GM06990 (cell line): ENCODE results near the gene EIF4G3.
"Not testable (repeated sequence)": the region's sequence is repeated elsewhere in the genome, so short reads cannot be mapped to it uniquely, and the experiment has no call there.

ENCODE experiments used
- DNase-seq: peaks from one replicate; pipeline ENCODE4 v3.0.0-alpha.2; 2011; ENCODE audit not compliant: insufficient read length; ENCODE audit errors: extremely low read depth
- H3K27me3 ChIP-seq: replicated peaks from 2 replicates; pipeline ENCODE4 v1.6.0; 2011; ENCODE audit warnings: low read length; ENCODE audit not compliant: control insufficient read depth, insufficient read depth
- H3K36me3 ChIP-seq: 2 replicates; pipeline ENCODE4 v1.5.1; 2011; ENCODE audit warnings: low read length; ENCODE audit not compliant: control insufficient read depth, insufficient read depth
- H3K4me3 ChIP-seq: replicated peaks from 2 replicates; pipeline ENCODE4 v1.5.1; 2011; ENCODE audit warnings: low read depth, mild to moderate bottlenecking, control low read depth, low read length
- TF ChIP-seq, protein P1 (sequence below): IDR thresholded peaks from 2 replicates; pipeline ENCODE4 v1.5.1; 2011; ENCODE audit warnings: low read length, control low read depth, mild to moderate bottlenecking, inconsistent platforms; ENCODE audit not compliant: insufficient read depth, poor library complexity, severe bottlenecking

Gene EIF4G3

DNA sequence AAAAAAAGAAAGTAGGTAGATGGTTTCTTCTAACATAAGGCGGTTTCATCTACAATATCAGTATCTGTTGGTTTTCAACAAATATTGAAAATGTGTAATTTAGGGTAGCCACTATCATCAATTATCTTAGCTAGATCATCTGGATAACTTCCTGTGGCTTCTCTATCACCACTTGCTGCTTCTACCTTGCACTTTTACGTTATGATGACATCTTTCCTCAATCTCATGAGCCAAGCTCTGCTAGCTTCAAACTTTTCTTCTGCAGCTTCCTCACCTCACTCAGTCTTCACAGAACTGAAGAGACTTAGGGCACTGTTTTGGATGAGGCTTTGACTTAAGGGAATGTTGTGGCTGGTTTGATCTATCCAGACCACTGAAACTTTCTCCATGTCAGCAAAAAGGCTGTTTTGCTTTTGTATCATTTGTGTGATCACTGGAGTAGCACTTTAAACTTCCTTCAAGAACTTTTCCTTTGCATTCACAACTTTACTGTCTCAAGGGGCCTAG, 244.7 kb downstream of the EIF4G3 start:
- TF ChIP-seq, protein P1, sequence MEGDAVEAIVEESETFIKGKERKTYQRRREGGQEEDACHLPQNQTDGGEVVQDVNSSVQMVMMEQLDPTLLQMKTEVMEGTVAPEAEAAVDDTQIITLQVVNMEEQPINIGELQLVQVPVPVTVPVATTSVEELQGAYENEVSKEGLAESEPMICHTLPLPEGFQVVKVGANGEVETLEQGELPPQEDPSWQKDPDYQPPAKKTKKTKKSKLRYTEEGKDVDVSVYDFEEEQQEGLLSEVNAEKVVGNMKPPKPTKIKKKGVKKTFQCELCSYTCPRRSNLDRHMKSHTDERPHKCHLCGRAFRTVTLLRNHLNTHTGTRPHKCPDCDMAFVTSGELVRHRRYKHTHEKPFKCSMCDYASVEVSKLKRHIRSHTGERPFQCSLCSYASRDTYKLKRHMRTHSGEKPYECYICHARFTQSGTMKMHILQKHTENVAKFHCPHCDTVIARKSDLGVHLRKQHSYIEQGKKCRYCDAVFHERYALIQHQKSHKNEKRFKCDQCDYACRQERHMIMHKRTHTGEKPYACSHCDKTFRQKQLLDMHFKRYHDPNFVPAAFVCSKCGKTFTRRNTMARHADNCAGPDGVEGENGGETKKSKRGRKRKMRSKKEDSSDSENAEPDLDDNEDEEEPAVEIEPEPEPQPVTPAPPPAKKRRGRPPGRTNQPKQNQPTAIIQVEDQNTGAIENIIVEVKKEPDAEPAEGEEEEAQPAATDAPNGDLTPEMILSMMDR, result no peak
- Histone ChIP-seq H3K4me3 (no peak overlapping the region), H3K36me3 (no peaks in the 10 kb centered on the region), H3K27me3 (no peaks in the 10 kb centered on the region)
- no peak for DNase-seq

DNA sequence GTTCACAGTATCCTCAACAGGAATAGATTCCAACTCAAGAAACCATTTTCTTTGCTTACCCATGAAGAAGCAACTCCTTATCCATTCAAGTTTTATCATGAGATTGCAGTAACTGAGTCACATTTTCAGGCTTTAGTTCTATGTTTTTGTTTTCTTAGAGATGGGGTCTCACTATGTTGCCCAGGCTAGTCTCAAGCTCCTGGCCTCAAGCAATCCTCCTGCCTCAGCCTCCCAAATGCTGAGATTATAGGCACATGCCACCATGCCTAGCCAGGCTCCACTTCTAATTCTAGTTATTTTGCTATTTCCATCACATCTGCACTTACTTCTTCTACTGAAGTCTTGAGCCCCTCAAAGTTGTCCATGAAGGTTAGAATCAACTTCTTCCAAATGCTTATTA, 246.3 kb downstream of the EIF4G3 start:
- Histone ChIP-seq H3K4me3 (no peak overlapping the region), H3K27me3 (no peaks in the 10 kb centered on the region), H3K36me3 (no peaks in the 10 kb centered on the region)
- TF ChIP-seq, protein P1, result no peak
- no peak for DNase-seq

DNA sequence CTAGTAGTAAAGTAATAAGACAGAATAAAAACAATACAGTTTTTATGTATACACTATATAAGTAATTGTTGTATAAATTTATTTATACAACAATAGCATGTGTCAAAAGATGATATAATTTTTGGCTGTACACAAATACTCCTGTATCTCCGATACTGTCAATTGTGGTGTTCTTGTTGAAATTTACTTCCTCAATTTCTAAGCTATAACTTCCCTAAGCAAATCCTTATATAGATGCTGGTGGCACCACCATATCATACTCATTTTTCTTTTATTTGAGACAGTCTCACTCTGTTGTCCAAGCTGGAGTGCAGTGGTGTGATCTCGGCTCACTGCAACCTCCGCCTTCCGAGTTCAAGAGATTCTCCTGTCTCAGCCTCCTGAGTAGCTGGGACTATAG, 248.6 kb downstream of the EIF4G3 start:
- H3K36me3 ChIP-seq, result no peaks in the 10 kb centered on the region
- TF ChIP-seq, protein P1, result no peak
- H3K4me3 ChIP-seq, result no peak overlapping the region
- no peaks in the 10 kb centered on the region for H3K27me3 ChIP-seq
- DNase-seq, result no peak

DNA sequence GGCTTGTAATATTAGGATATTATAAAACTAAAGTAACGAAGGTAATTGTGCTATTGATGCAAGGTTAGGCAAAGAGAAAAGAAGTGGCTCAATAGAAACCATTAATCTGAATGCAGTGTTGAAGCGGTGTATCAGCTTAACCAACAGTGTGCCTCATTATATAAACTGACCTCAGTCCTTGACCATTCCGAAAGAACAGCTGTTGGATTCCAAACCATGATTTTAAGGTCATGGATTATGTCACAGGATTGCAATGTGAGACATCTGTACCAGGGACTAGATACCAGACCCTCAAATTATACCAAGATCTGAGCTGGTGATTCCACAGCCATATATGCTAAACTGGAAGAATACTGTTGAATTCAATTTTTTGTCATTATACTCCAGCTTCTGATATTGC, 255.4 kb downstream of the EIF4G3 start:
- no peaks in the 10 kb centered on the region for H3K27me3 ChIP-seq
- TF ChIP-seq, protein P1, result no peak
- H3K36me3 ChIP-seq, result no peaks in the 10 kb centered on the region
- DNase-seq, result no peak
- no peak overlapping the region for H3K4me3 ChIP-seq

DNA sequence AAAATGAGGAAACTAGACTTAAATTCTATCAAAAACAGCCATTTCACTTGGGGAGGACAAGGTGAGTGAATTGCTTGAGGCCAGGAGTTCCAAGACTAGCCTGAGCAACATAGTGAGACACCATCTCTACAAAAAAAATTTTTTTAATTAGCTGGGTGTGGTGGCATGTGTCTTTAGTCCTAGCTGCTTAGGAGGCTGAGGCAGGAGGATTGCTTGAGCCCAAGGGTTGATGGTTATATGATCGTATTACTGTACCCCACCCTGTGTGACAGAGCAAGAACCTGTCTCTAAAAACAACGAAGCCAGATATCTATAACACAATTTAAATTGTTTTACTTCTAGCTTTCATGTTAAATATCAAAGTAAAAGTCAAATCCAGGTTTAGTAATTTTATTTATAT, 263.5 kb downstream of the EIF4G3 start:
- no peak for DNase-seq
- H3K27me3 ChIP-seq, result no peaks in the 10 kb centered on the region
- H3K4me3 ChIP-seq, result no peak overlapping the region
- TF ChIP-seq, protein P1, result no peak
- no peaks in the 10 kb centered on the region for H3K36me3 ChIP-seq

DNA sequence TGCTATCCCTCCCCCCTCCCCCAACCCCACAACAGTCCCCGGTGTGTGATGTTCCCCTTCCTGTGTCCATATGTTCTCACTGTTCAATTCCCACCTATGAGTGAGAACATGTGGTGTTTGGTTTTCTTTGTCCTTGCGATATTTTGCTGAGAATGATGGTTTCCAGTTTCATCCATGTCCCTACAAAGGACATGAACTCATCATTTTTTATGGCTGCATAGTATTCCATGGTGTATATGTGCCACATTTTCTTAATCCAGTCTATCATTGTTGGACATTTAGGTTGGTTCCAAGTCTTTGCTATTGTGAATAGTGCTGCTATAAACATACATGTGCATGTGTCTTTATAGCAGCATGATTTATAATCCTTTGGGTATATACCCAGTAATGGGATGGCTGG, 269.2 kb downstream of the EIF4G3 start:
- not testable (repeated sequence) for DNase-seq, H3K27me3 ChIP-seq, H3K36me3 ChIP-seq, H3K4me3 ChIP-seq
